ENCODE measurements around the gene FAM181A. TPM values are rescaled to one million over a fixed set of nuclear protein-coding genes. Genes with fewer than 3 reads are reported as not detected.
A peak's percentile ranks its signal among the peaks of the same experiment; 100 is the strongest.

FAM181A gene
- total RNA-seq, 4 donors from 2014 or later: not detected

GRCh38 chr14:93956514-93957332 lies 29.6 kb downstream of the FAM181A start:
- TF ChIP-seq CTCF (IDR thresholded peaks at IDR 0.05) (no peak), POLR2A (IDR thresholded peaks at IDR 0.05) (no peak)
- no peaks in the 10 kb centered on the region for H3K9me3 ChIP-seq
- peak overlapping the region in 3 of 4 donors; percentile 26 to 38 (median 34) for H3K4me3 ChIP-seq
- no peaks in the 10 kb centered on the region for H3K27me3 ChIP-seq
- peaks cover 0 to 63% (median 54%) of the 10 kb centered on the region in 4 donors for H3K4me1 ChIP-seq
- peak overlapping the region; percentile 72 to 93 (median 82) for H3K27ac ChIP-seq
- no peaks in the 10 kb centered on the region for H3K36me3 ChIP-seq
- DNase-seq: no peak

GRCh38 chr14:93957333-93957710 lies 30.2 kb downstream of the FAM181A start:
- Histone ChIP-seq H3K27me3 (no peaks in the 10 kb centered on the region), H3K9me3 (no peaks in the 10 kb centered on the region), H3K4me3 (no peak overlapping the region), H3K27ac (peak overlapping the region; percentile 72 to 93 (median 82)), H3K4me1 (peaks cover 0 to 65% (median 55%) of the 10 kb centered on the region in 4 donors), H3K36me3 (no peaks in the 10 kb centered on the region)
- no peak for TF ChIP-seq POLR2A (IDR thresholded peaks at IDR 0.05)
- TF ChIP-seq CTCF (IDR thresholded peaks at IDR 0.05): no peak
- DNase-seq: no peak

GRCh38 chr14:93957751-93958566 lies 30.8 kb downstream of the FAM181A start:
- no peaks in the 10 kb centered on the region for H3K9me3 ChIP-seq
- H3K4me3 ChIP-seq: no peak overlapping the region
- H3K27me3 ChIP-seq: no peaks in the 10 kb centered on the region
- H3K4me1 ChIP-seq: peaks cover 0 to 65% (median 56%) of the 10 kb centered on the region in 4 donors
- no peak for TF ChIP-seq POLR2A (IDR thresholded peaks at IDR 0.05)
- TF ChIP-seq CTCF (IDR thresholded peaks at IDR 0.05): no peak
- H3K27ac ChIP-seq: peak overlapping the region; percentile 72 to 84 (median 82)
- H3K36me3 ChIP-seq: no peaks in the 10 kb centered on the region
- DNase-seq: no peak

GRCh38 chr14:93958567-93959238 lies 31.6 kb downstream of the FAM181A start:
- Histone ChIP-seq H3K9me3 (no peaks in the 10 kb centered on the region), H3K27ac (peak overlapping the region; percentile 72 to 84 (median 82)), H3K27me3 (no peaks in the 10 kb centered on the region), H3K4me3 (no peak overlapping the region), H3K36me3 (no peaks in the 10 kb centered on the region), H3K4me1 (peaks cover 0 to 67% (median 56%) of the 10 kb centered on the region in 4 donors)
- no peak for DNase-seq
- no peak for TF ChIP-seq CTCF (IDR thresholded peaks at IDR 0.05)

Data from Peyer's patch (tissue), 4 donors.